Sigmoid colon (tissue), 7 donors: ENCODE data around the gene MAD1L1. TPM values are rescaled to one million over a fixed set of nuclear protein-coding genes. Genes with fewer than 3 reads are reported as not detected.

Experiments
- DNase-seq: peaks from one replicate; pipeline ENCODE4 v3.0.0-alpha.2; 2019
- H3K27ac ChIP-seq, 4 donors: fragments of 200-600 bp; sonication (generic); one replicate each; pipeline ENCODE4 v1.5.1; 2016 to 2019; ENCODE audit warnings: mild to moderate bottlenecking in 1 of 4
- H3K27me3 ChIP-seq, 3 donors: fragments of 200-600 bp; sonication (generic); one replicate each; pipeline ENCODE4 v1.5.1; 2019; ENCODE audit warnings: mild to moderate bottlenecking in 1 of 3
- H3K36me3 ChIP-seq, 4 donors: fragments of 200-600 bp; sonication (generic); one replicate each; pipeline ENCODE4 v1.5.1; 2016 to 2019
- H3K4me1 ChIP-seq, 4 donors: fragments of 200-600 bp; sonication (generic); one replicate each; pipeline ENCODE4 v1.5.1; 2017 to 2019
- H3K4me3 ChIP-seq, 4 donors: fragments of 200-600 bp; sonication (generic); one replicate each; pipeline ENCODE4 v1.5.1; 2017 to 2019; ENCODE audit warnings: mild to moderate bottlenecking in 2 of 4, moderate library complexity in 1 of 4
- H3K9me3 ChIP-seq, 4 donors: fragments of 200-600 bp in 3 of 4; sonication (generic) in 3 of 4; one replicate each; pipeline versions ENCODE4 v1.5.1 to v1.6.1; 2013 to 2019
- EP300 ChIP-seq, 4 donors: sonication (generic); formaldehyde crosslinking; IDR thresholded peaks; one replicate each; pipeline ENCODE4 v1.6.1; 2017; ENCODE audit warnings: antibody characterized with exemption in 4 of 4
- POLR2A ChIP-seq, 2 donors: fragments of 450-650 bp; IDR thresholded peaks; one replicate each; pipeline ENCODE4 v1.6.1; 2016; ENCODE audit warnings: antibody characterized with exemption in 2 of 2, mild to moderate bottlenecking in 2 of 2, moderate library complexity in 2 of 2
- POLR2AphosphoS5 ChIP-seq, 4 donors: sonication (generic); formaldehyde crosslinking; IDR thresholded peaks; one replicate each; pipeline ENCODE4 v1.6.1; 2017; ENCODE audit warnings: antibody characterized with exemption in 4 of 4
- WGBS, 2 donors: extraction: QIAGEN DNeasy Blood & Tissue Kit; methylation state at CpG; one replicate each; pipeline ENCODE4 v1.1.7; 2013; 5-methylcytosine and 5-hydroxymethylcytosine counted together
- intact Hi-C: fragments of 100-400 bp; cut with DNase I; formaldehyde crosslinking; loops from one replicate; pipeline ENCODE4 v1.15.1; 2023
- polyA plus RNA-seq, 3 donors: library from polyadenylated mRNA; stranded (reverse); fragments of 200-250 nt; gene quantifications; one replicate each; pipeline ENCODE4 v1.2.3, GENCODE V29; 2013
- total RNA-seq, 4 donors: library from RNA; depleted of rRNA; stranded (reverse); fragments of >200 nt; gene quantifications; one replicate each; pipeline ENCODE4 v1.1.0, GENCODE V29; 2016
- TF ChIP-seq, protein P1 (sequence below), 4 experiments: fragments of 450-650 bp in 3 of 4; fragments of 200-600 bp in 1 of 4; IDR thresholded peaks; one replicate each; pipeline ENCODE4 v1.5.1; 2016 to 2019; ENCODE audit warnings: antibody characterized with exemption in 4 of 4, mild to moderate bottlenecking in 3 of 4, moderate library complexity in 2 of 4
- donor health status: healthy with polysubstance abuse.
- donor health status: Bipolar disorder and iron deficiency.
- donor health status: healthy.

The MAD1L1 gene
- total and polyA plus RNA-seq, 7 donors, result 10.2 to 38.4 (median 20.6) TPM

DNA sequence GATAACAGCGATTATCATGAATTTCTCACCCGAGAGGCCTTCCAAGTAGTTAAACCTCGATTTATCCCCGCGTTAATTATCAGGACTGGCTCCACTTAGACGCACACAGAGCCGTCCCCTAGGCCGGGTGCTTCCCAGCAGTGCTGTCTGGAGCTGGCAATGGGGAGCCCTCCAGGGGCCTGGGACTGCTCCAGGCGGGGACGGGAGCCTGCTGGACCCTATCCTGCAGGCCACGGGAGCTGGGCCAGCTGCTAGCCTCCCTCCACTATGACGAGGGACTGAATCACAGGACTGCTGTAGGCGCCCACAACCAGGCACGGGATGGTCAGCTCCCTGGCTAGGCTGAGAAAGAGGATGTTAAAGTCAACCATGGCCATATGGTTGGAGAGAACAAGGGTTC, 333.5 kb downstream of the MAD1L1 start:
- Histone ChIP-seq H3K4me3 (no peak overlapping the region), H3K27me3 (no peaks in the 10 kb centered on the region), H3K9me3 (no peaks in the 10 kb centered on the region), H3K36me3 (peaks cover 0 to 15% (median 2%) of the 10 kb centered on the region in 4 donors), H3K4me1 (no peaks in the 10 kb centered on the region), H3K27ac (peak overlapping the region in 1 of 4 donors; percentile 10)
- intact Hi-C loops, result no loop called here
- no peak for DNase-seq
- WGBS, 2 donors, result 84 to 88% methylated on average over 14 of the region's 14 CpGs
- TF ChIP-seq POLR2A (IDR thresholded peaks at IDR 0.05), result no peak
- TF ChIP-seq POLR2AphosphoS5 (IDR thresholded peaks at IDR 0.05), result peak in 1 of 4 donors; percentile 44

DNA sequence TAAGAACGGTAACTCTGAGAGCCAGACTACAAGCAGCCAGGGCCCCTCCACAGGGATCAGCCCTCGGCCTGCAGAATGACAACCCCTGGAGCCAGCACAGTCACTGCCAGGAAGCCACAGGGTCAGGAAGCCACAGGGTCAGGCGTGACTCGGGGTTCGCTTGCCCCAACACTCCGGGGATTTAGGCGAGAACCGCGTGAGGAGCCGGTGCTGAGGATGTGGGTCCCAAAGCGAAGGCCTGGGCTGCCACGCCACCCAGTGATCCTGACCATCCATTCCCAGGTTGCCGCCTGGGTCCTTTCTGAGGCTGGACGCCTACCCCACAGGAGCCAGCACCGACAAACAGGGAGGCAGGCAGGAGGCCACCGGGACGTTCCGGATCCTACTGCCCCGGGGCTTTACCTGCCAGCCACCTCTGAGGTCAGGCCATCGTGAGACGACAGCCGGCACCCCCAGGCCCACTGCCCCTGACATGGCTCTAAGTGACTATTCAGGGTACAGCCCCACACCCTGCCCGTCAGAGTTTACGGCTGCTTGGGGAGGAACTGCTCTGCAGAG, 334.0 kb downstream of the MAD1L1 start:
- H3K9me3 ChIP-seq, result no peaks in the 10 kb centered on the region
- H3K36me3 ChIP-seq, result peaks cover 0 to 15% (median 2%) of the 10 kb centered on the region in 4 donors
- TF ChIP-seq, protein P1, sequence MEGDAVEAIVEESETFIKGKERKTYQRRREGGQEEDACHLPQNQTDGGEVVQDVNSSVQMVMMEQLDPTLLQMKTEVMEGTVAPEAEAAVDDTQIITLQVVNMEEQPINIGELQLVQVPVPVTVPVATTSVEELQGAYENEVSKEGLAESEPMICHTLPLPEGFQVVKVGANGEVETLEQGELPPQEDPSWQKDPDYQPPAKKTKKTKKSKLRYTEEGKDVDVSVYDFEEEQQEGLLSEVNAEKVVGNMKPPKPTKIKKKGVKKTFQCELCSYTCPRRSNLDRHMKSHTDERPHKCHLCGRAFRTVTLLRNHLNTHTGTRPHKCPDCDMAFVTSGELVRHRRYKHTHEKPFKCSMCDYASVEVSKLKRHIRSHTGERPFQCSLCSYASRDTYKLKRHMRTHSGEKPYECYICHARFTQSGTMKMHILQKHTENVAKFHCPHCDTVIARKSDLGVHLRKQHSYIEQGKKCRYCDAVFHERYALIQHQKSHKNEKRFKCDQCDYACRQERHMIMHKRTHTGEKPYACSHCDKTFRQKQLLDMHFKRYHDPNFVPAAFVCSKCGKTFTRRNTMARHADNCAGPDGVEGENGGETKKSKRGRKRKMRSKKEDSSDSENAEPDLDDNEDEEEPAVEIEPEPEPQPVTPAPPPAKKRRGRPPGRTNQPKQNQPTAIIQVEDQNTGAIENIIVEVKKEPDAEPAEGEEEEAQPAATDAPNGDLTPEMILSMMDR (IDR thresholded peaks at IDR 0.05), result no peak
- TF ChIP-seq POLR2AphosphoS5 (IDR thresholded peaks at IDR 0.05) (no peak), EP300 (IDR thresholded peaks at IDR 0.05) (no peak), POLR2A (IDR thresholded peaks at IDR 0.05) (no peak)
- H3K4me1 ChIP-seq, result no peaks in the 10 kb centered on the region
- WGBS, 2 donors, result 87 to 88% methylated on average over 24 of the region's 24 CpGs
- H3K27me3 ChIP-seq, result no peaks in the 10 kb centered on the region
- no peak overlapping the region for H3K4me3 ChIP-seq
- intact Hi-C loops, result no loop called here
- DNase-seq, result no peak
- no peak overlapping the region for H3K27ac ChIP-seq

- intact Hi-C loops, result no loop called here
- Histone ChIP-seq H3K9me3 (no peaks in the 10 kb centered on the region), H3K36me3 (peaks cover 0 to 15% (median 2%) of the 10 kb centered on the region in 4 donors), H3K27ac (no peak overlapping the region), H3K27me3 (no peaks in the 10 kb centered on the region), H3K4me3 (no peak overlapping the region), H3K4me1 (no peaks in the 10 kb centered on the region)
- TF ChIP-seq POLR2A (IDR thresholded peaks at IDR 0.05) (no peak), EP300 (IDR thresholded peaks at IDR 0.05) (no peak)
- TF ChIP-seq, protein P1 (IDR thresholded peaks at IDR 0.05), result no peak
- WGBS, 2 donors, result 95% methylated on average over 40 of the region's 40 CpGs
- DNase-seq, result no peak
Measured at GRCh38 chr7:1897861-1898627, 334.7 kb downstream of the MAD1L1 start.

- no peak for TF ChIP-seq EP300 (IDR thresholded peaks at IDR 0.05)
- TF ChIP-seq, protein P1 (IDR thresholded peaks at IDR 0.05), result no peak
- no peak for TF ChIP-seq POLR2AphosphoS5 (IDR thresholded peaks at IDR 0.05)
- TF ChIP-seq POLR2A (IDR thresholded peaks at IDR 0.05), result no peak
- H3K36me3 ChIP-seq, result peaks cover 0 to 15% (median 2%) of the 10 kb centered on the region in 4 donors
- DNase-seq, result no peak
- H3K27me3 ChIP-seq, result no peaks in the 10 kb centered on the region
- H3K27ac ChIP-seq, result no peak overlapping the region
- H3K9me3 ChIP-seq, result no peaks in the 10 kb centered on the region
- WGBS, 2 donors, result 89 to 95% methylated on average over 41 of the region's 41 CpGs
- no peaks in the 10 kb centered on the region for H3K4me1 ChIP-seq
- intact Hi-C loops, result no loop called here
- H3K4me3 ChIP-seq, result no peak overlapping the region
Measured at GRCh38 chr7:1897076-1897860, 335.5 kb downstream of the MAD1L1 start.
